HUES48 (cell line): Measurements from ENCODE around the gene AMDHD1.

Source experiments
- H3K27ac ChIP-seq: one replicate; pipeline ENCODE4 v1.7.0; 2013; ENCODE audit warnings: low read depth, low read length, inconsistent platforms
- H3K27me3 ChIP-seq: 2 replicates; pipeline ENCODE4 v1.6.1; 2013; ENCODE audit warnings: mild to moderate bottlenecking, low read length; ENCODE audit not compliant: control insufficient read depth, insufficient read depth
- H3K36me3 ChIP-seq: 2 replicates; pipeline ENCODE4 v1.6.1; 2013; ENCODE audit warnings: low read length; ENCODE audit not compliant: control insufficient read depth, insufficient read depth
- H3K4me1 ChIP-seq: 2 replicates; pipeline ENCODE4 v1.6.1; 2013; ENCODE audit warnings: mild to moderate bottlenecking, low read length; ENCODE audit not compliant: control insufficient read depth, insufficient read depth
- H3K4me3 ChIP-seq: 2 replicates; pipeline ENCODE4 v1.5.1; 2013; ENCODE audit warnings: mild to moderate bottlenecking, low read depth, low read length
- H3K9ac ChIP-seq: 2 replicates; pipeline ENCODE4 v1.6.1; 2013; ENCODE audit warnings: mild to moderate bottlenecking, low read depth, low read length, moderate library complexity
- H3K9me3 ChIP-seq: 2 replicates; pipeline ENCODE4 v1.6.1; 2013; ENCODE audit warnings: low read length; ENCODE audit not compliant: control insufficient read depth, insufficient read depth

Gene AMDHD1

DNA sequence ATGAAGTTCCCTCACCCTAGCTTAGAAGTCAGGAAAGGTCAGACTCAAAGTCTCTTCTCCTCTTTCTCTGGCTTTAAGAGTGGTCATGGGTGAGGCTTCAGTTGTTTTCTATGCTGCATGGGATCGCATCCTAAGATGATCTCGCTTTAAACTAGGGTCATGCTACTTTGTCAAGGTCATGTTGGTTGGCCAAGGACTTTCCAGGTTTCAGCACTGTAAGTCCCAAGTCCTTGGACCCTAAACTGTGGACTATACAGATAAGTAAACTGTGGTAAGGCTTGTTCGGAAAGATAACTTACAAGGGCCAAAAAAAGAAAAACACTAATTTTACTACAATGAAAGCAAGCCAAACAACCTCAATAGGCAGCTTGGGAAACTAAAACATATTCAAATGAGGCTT is 35.6 kb downstream of the AMDHD1 start:
- no peak overlapping the region for H3K27ac ChIP-seq
- H3K4me1 ChIP-seq: no peaks in the 10 kb centered on the region
- H3K27me3 ChIP-seq: no peaks in the 10 kb centered on the region
- H3K9ac ChIP-seq: no peak overlapping the region
- H3K36me3 ChIP-seq: no peaks in the 10 kb centered on the region
- H3K4me3 ChIP-seq: no peak overlapping the region
- no peaks in the 10 kb centered on the region for H3K9me3 ChIP-seq

DNA sequence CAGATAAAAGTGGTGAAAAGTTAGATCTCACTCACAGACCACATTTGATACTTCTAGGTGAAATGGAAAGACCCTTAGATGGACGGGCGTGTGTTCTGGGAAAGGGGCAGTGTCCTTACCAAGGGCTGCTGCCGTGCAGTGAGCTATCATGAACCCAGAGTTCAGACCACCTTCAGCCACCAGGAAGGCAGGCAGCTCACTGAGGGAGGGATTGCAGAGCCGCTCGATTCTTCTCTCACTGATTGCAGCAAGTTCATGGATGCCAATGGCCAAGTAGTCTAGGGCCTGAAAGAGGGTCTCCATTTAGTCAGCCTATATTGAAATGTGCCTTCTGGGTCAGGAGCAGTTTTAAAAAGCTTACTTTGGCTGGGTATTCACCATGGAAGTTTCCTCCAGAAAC is 37.3 kb downstream of the AMDHD1 start:
- no peaks in the 10 kb centered on the region for H3K27me3 ChIP-seq
- no peak overlapping the region for H3K27ac ChIP-seq
- H3K36me3 ChIP-seq: no peaks in the 10 kb centered on the region

DNA sequence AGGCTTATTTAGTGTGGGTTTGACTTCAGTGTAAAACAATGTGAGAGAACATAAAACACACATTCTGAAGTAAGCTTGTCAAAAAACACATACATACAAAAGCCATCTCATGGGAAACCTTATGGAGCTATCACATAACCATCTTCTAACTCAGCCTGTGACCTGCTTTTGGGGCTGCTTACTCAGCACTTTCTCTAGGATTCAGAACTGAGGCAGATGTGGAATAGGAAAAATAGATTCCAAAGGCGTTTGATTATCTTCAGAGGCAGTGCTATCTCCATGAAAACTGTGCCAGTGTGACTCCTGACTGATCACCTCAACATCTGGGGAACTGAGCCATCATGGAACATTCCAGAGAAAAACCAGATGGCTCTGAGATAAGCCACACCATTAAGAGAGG is 39.5 kb downstream of the AMDHD1 start:
- Histone ChIP-seq H3K9me3 (no peaks in the 10 kb centered on the region), H3K27me3 (no peaks in the 10 kb centered on the region), H3K9ac (no peak overlapping the region), H3K4me1 (peaks cover 11% of the 10 kb centered on the region), H3K36me3 (no peaks in the 10 kb centered on the region), H3K4me3 (no peak overlapping the region), H3K27ac (no peak overlapping the region)

More for the DNA sequence above, 37.3 kb downstream of the AMDHD1 start:
- Histone ChIP-seq H3K9ac (no peak overlapping the region), H3K4me1 (no peaks in the 10 kb centered on the region), H3K9me3 (no peaks in the 10 kb centered on the region), H3K4me3 (no peak overlapping the region)

DNA sequence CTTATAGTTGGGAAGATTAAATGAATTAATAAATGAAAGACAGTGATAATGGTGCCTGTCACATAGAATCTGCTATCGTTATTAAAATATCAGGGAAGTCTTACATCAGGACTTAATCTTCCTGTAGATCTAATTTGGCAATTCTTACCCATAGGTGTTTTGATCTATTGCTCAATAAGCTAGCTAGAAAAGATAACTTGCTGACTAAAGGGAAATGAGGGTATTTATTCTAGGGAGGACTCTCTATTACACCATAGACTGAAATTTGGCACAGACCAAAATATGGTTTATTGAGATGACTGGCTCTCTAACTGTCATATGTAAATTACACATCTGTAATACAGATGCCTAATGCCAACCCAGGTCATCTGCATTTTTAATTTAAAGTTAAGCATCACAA is 41.6 kb downstream of the AMDHD1 start:
- no peak overlapping the region for H3K4me3 ChIP-seq
- no peaks in the 10 kb centered on the region for H3K9me3 ChIP-seq
- no peaks in the 10 kb centered on the region for H3K36me3 ChIP-seq
- no peak overlapping the region for H3K9ac ChIP-seq
- H3K27me3 ChIP-seq: no peaks in the 10 kb centered on the region
- H3K4me1 ChIP-seq: peaks cover 11% of the 10 kb centered on the region
- no peak overlapping the region for H3K27ac ChIP-seq

DNA sequence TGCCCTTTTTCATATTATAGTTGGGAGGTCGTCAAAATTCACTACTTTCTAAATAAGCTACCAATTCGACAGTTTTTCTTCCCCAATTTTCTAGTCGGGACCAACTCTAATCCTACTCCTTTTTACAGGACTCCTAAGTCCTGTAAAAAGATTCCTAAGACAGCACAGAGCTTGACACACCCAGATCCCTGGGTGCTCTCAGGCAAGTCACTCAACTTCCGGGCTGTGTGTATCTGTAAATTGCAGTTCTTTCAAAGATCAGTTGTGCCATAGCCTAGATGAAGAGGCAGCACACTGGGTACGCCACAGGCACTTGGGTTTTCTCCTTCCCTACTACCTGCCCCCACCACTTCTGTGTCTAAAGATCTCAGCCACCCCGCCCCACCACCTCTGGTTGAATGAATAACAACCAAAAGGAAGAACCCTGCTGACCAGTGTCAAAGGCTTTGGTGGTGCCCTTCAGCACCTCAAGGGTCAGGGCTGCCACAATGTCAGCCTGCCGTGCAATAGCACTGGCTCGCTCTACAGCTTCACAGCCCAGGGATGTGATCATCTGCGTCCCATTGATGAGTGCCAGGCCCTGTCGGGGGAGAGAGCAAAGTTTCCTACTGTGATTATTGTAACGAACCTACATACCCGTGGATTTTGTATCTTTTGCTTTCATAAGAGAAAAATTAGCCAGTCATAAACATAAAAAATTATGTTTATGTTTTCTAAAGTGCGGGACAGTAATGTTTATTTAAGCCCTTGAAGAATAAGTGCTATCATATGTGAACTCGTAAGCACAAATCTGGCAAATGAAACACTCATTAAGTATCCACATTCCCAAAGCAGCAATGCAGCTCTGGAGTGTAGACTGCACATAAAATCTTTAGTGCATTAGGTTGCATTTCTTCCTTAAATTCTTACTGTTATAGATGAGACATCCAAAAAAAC is 43.8 kb downstream of the AMDHD1 start:
- H3K27me3 ChIP-seq: no peaks in the 10 kb centered on the region
- H3K4me1 ChIP-seq: peaks cover 16% of the 10 kb centered on the region
- no peaks in the 10 kb centered on the region for H3K9me3 ChIP-seq
- H3K4me3 ChIP-seq: no peak overlapping the region
- no peak overlapping the region for H3K9ac ChIP-seq
- no peaks in the 10 kb centered on the region for H3K36me3 ChIP-seq
- peak overlapping the region; percentile 4 for H3K27ac ChIP-seq

DNA sequence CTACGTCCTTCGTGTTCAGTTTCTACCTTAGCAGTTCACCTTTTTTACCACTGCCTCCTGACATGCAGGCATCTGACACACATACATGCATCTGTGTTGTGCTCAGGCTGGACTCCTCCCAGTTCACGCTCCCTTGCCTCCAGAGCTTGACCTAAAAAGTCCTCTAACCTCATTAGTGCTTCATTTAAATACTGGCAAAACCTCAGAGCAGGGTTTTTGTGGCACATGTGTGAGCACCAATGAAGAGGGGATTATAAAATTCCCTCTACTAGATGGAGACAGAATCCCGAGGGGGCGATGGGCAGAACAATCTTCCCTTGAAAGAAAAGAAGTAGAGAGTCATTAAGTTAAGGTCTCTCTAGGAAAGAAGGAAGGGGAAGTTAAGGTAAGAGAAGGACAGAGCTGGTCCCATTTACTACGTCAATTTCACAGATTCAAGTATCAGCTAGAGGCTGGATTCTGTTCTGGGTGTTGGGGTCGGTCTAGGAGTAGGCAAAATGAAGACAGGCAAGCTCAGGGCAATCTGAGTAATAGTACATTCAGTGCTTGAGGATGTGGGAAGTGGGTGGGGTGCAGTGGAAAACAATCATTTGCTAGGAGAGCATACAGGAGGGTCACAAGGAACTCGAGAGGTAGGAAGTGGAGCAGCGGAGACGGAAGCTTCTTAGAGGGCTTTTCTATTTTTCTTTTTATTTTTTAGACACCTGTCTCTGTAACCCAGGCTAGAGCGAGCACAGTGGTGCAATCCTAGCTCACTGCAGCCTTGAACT is 45.6 kb downstream of the AMDHD1 start:
- no peak overlapping the region for H3K27ac ChIP-seq
- peaks cover 16% of the 10 kb centered on the region for H3K4me1 ChIP-seq
- no peak overlapping the region for H3K9ac ChIP-seq
- H3K27me3 ChIP-seq: no peaks in the 10 kb centered on the region
- no peaks in the 10 kb centered on the region for H3K9me3 ChIP-seq
- no peak overlapping the region for H3K4me3 ChIP-seq
- no peaks in the 10 kb centered on the region for H3K36me3 ChIP-seq

DNA sequence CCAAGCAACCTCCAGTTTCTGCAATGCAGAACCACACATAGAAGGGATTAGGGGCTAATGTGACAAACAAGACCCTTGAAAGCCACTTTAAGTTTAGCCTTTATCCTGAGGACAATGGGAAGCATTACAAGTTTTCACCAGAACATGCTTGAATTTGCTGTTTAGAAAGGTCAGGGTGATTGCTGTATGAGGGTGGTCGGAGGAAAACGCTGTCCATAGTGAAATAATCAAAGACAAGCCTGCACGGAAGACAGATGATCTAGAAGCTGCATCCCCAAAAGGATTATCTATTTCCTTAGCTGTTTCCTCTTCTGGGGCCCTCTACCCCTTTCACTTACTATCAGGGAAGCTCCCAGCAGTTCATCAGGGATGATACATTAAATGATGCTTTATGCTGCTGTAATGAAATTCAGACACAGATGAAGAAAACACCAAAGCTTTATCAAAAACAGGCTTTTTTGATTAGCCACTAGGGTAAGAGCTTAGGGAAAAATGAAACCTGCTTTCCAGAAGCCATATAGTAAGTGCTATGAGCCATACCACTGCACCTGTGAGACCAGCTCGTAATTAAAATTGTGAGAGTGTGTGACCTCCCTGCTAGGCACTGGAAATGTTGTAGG is 46.5 kb downstream of the AMDHD1 start:
- Histone ChIP-seq H3K4me1 (peaks cover 16% of the 10 kb centered on the region), H3K27ac (no peak overlapping the region)

DNA sequence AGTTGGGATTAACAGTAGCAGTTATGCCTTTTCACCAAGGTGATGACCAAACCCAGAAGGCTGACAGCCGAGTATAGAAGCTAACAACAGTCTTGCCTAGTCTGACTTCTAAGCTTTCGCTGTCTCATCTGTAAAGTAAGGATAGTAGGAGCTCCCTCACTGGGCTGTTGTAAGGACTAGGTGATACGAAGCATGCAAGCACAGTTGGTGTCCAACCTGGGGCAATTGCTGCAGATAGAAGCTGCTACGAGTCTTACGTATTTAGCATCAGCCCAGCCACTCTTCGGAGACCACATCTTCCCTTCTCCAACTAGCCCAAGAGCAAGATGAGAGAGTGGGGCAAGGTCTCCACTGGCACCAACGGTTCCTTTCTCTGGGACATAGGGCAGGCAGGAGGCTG is 47.0 kb downstream of the AMDHD1 start:
- Histone ChIP-seq H3K9ac (no peak overlapping the region), H3K27me3 (no peaks in the 10 kb centered on the region), H3K36me3 (no peaks in the 10 kb centered on the region), H3K27ac (no peak overlapping the region), H3K9me3 (no peaks in the 10 kb centered on the region), H3K4me1 (peaks cover 16% of the 10 kb centered on the region), H3K4me3 (no peak overlapping the region)

More for the DNA sequence above, 46.5 kb downstream of the AMDHD1 start:
- H3K27me3 ChIP-seq: no peaks in the 10 kb centered on the region
- no peak overlapping the region for H3K4me3 ChIP-seq
- H3K9me3 ChIP-seq: no peaks in the 10 kb centered on the region
- H3K36me3 ChIP-seq: no peaks in the 10 kb centered on the region
- H3K9ac ChIP-seq: no peak overlapping the region

DNA sequence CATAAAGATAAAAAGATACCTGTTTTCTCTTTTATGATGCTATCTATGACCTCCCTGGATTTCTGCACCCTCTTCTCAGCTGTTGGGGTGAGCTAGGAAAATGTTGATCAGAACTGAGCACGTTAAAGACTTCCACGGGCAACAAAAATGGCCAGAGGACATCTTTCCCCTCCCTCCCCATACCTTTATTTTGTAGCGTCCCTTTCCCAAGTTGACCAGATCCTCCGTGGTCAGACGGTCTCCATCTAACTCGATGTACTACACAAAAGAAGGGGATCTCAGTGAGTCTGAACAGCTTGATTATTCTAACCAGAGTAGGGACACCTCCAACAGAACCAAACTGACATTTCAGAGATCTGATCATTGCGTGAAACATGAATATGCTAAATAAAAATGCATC is 50.8 kb downstream of the AMDHD1 start:
- no peak overlapping the region for H3K9ac ChIP-seq
- no peak overlapping the region for H3K4me3 ChIP-seq
- peaks cover 11% of the 10 kb centered on the region for H3K4me1 ChIP-seq
- H3K9me3 ChIP-seq: no peaks in the 10 kb centered on the region
- no peaks in the 10 kb centered on the region for H3K36me3 ChIP-seq
- no peak overlapping the region for H3K27ac ChIP-seq
- no peaks in the 10 kb centered on the region for H3K27me3 ChIP-seq

DNA sequence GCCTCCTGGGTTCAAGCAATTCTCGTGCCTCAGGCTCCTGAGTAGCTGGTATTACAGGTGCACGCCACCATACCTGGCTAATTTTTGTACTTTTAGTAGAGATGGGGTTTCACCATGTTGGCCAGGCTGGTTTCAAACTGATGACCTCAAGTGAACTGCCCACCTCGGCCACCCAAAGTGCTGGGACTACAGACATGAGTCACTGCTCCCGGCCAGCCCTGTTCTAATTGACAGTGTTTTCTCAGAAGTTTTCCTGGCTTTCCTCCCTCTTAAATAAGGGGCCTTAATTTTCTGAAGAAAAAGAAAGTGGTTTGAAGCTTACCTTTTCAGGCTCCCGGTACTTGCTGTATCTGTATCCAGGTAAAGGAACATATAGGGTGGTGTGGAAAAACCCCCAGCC is 51.3 kb downstream of the AMDHD1 start:
- Histone ChIP-seq H3K27ac (no peak overlapping the region), H3K27me3 (no peaks in the 10 kb centered on the region), H3K4me1 (peaks cover 11% of the 10 kb centered on the region), H3K9me3 (no peaks in the 10 kb centered on the region), H3K4me3 (no peak overlapping the region), H3K9ac (no peak overlapping the region), H3K36me3 (no peaks in the 10 kb centered on the region)
